ENCODE measurements around the gene METTL1.

GRCh38 chr12:57777911-57778310, 6.0 kb upstream of the METTL1 start:
- TF ChIP-seq ETS1 (IDR thresholded peaks at IDR 0.05) (no peak), EZH2 (IDR thresholded peaks at IDR 0.05; ENCODE audit: low read depth, unreplicated experiment) (no peak), CTCF (conservative IDR thresholded peaks at IDR 0.05; ENCODE audit: low read depth in 2 of 2) (no peak), POLR2AphosphoS5 (IDR thresholded peaks at IDR 0.05; ENCODE audit: low read depth) (no peak), EZH2phosphoT487 (IDR thresholded peaks at IDR 0.05; ENCODE audit: unreplicated experiment) (no peak), REST (IDR thresholded peaks at IDR 0.05; ENCODE audit: unreplicated experiment) (no peak), CREB1 (CRISPR knock-in tag; IDR thresholded peaks at IDR 0.05; ENCODE audit: low read depth) (no peak), JUNB (IDR thresholded peaks at IDR 0.05; ENCODE audit: unreplicated experiment) (no peak), NANOG (IDR thresholded peaks at IDR 0.05; ENCODE audit: borderline replicate concordance) (no peak), STAT1 (IDR thresholded peaks at IDR 0.05; ENCODE audit: unreplicated experiment) (no peak), ZNF114 (CRISPR knock-in tag; IDR thresholded peaks at IDR 0.05) (no peak)
